H9 (cell line): ENCODE data around the gene CXorf66. TPM values are rescaled to one million over a fixed set of nuclear protein-coding genes. Genes with fewer than 3 reads are reported as not detected.

Experiments
- DNase-seq: peaks from one replicate; pipeline ENCODE4 v3.0.0-alpha.2; 2017
- H2AFZ ChIP-seq: one replicate; pipeline ENCODE4 v1.6.1; 2013; ENCODE audit warnings: mild to moderate bottlenecking, low read length, control low read depth, moderate library complexity
- H2AK5ac ChIP-seq: 2 replicates; pipeline ENCODE4 v1.6.1; 2013; ENCODE audit warnings: low read length, control low read depth, mixed read lengths; ENCODE audit not compliant: insufficient read length
- H2BK120ac ChIP-seq: one replicate; pipeline ENCODE4 v1.6.1; 2013; ENCODE audit warnings: low read depth, mild to moderate bottlenecking, low read length, control low read depth, inconsistent platforms; ENCODE audit not compliant: poor library complexity, severe bottlenecking
- H2BK12ac ChIP-seq: 2 replicates; pipeline ENCODE4 v1.6.1; 2013; ENCODE audit warnings: low read length, control low read depth, mixed read lengths, low read depth; ENCODE audit not compliant: insufficient read length
- H2BK15ac ChIP-seq: 2 replicates; pipeline ENCODE4 v1.6.1; 2013; ENCODE audit warnings: low read depth, low read length, control low read depth
- H2BK20ac ChIP-seq: one replicate; pipeline ENCODE4 v1.6.1; 2013; ENCODE audit warnings: low read depth, mild to moderate bottlenecking, low read length, control low read depth, inconsistent platforms; ENCODE audit not compliant: poor library complexity, severe bottlenecking
- H2BK5ac ChIP-seq: 2 replicates; pipeline ENCODE4 v1.6.1; 2013; ENCODE audit warnings: low read length, control low read depth, mixed read lengths; ENCODE audit not compliant: insufficient read length
- H3K14ac ChIP-seq: 2 replicates; pipeline ENCODE4 v1.6.1; 2013; ENCODE audit warnings: low read length, control low read depth; ENCODE audit not compliant: insufficient read depth
- H3K18ac ChIP-seq: 2 replicates; pipeline ENCODE4 v1.6.1; 2013; ENCODE audit warnings: low read depth, mild to moderate bottlenecking, mixed read lengths, low read length, control low read depth; ENCODE audit not compliant: insufficient read length
- H3K23ac ChIP-seq: 2 replicates; pipeline ENCODE4 v1.6.1; 2013; ENCODE audit warnings: low read length, control low read depth, mixed read lengths, low read depth; ENCODE audit not compliant: insufficient read length
- H3K23me2 ChIP-seq: 2 replicates; pipeline ENCODE4 v1.6.1; 2013; ENCODE audit warnings: low read depth, mild to moderate bottlenecking, mixed read lengths, low read length, control low read depth; ENCODE audit not compliant: insufficient read length, poor library complexity, severe bottlenecking
- H3K27ac ChIP-seq: 2 replicates; pipeline ENCODE4 v1.5.1; 2013; ENCODE audit warnings: low read length, control low read depth, mixed read lengths, low read depth; ENCODE audit not compliant: insufficient read length
- H3K27me3 ChIP-seq: 2 replicates; pipeline ENCODE4 v1.6.1; 2013; ENCODE audit warnings: low read length, control low read depth, inconsistent platforms; ENCODE audit not compliant: insufficient read depth
- H3K4ac ChIP-seq: 2 replicates; pipeline ENCODE4 v1.6.1; 2013; ENCODE audit warnings: low read depth, mild to moderate bottlenecking, control low read depth, inconsistent platforms, low read length, moderate library complexity
- H3K4me1 ChIP-seq: 2 replicates; pipeline ENCODE4 v1.6.1; 2013; ENCODE audit warnings: low read length, control low read depth, inconsistent platforms; ENCODE audit not compliant: insufficient read depth
- H3K4me2 ChIP-seq: 2 replicates; pipeline ENCODE4 v1.6.1; 2013; ENCODE audit warnings: low read length, control low read depth, mixed read lengths; ENCODE audit not compliant: insufficient read length, insufficient read depth
- H3K56ac ChIP-seq: 2 replicates; pipeline ENCODE4 v1.6.1; 2013; ENCODE audit warnings: low read depth, mild to moderate bottlenecking, mixed read lengths, low read length, control low read depth; ENCODE audit not compliant: insufficient read length
- H3K79me1 ChIP-seq: 2 replicates; pipeline ENCODE4 v1.6.1; 2013; ENCODE audit warnings: low read depth, mild to moderate bottlenecking, moderate library complexity, low read length, control low read depth, inconsistent platforms; ENCODE audit not compliant: insufficient read depth, poor library complexity, severe bottlenecking
- H3K79me2 ChIP-seq: 2 replicates; pipeline ENCODE4 v1.6.1; 2013; ENCODE audit warnings: low read length, control low read depth, inconsistent platforms; ENCODE audit not compliant: insufficient read depth
- H3K9ac ChIP-seq: 2 replicates; pipeline ENCODE4 v1.6.1; 2013; ENCODE audit warnings: low read length, control low read depth, mixed read lengths; ENCODE audit not compliant: insufficient read length; ENCODE audit errors: extremely low read depth
- H3K9me3 ChIP-seq: one replicate; pipeline ENCODE4 v1.6.1; 2013; ENCODE audit warnings: low read depth, low read length, inconsistent platforms; ENCODE audit not compliant: control insufficient read depth
- H3T11ph ChIP-seq: one replicate; pipeline ENCODE4 v1.6.1; 2013; ENCODE audit warnings: mild to moderate bottlenecking, low read length, control low read depth, inconsistent platforms
- H4K20me1 ChIP-seq: one replicate; pipeline ENCODE4 v1.6.1; 2013; ENCODE audit not compliant: control insufficient read depth, insufficient read length, insufficient read depth
- H4K5ac ChIP-seq: 2 replicates; pipeline ENCODE4 v1.6.1; 2013; ENCODE audit warnings: low read depth, mild to moderate bottlenecking, mixed read lengths, low read length, control low read depth; ENCODE audit not compliant: insufficient read length
- H4K8ac ChIP-seq: replicated peaks from 2 replicates; pipeline ENCODE4 v1.6.1; 2013; ENCODE audit warnings: low read length, control low read depth, mixed read lengths, low read depth; ENCODE audit not compliant: insufficient read length
- H4K91ac ChIP-seq: 2 replicates; pipeline ENCODE4 v1.6.1; 2013; ENCODE audit warnings: low read depth, mild to moderate bottlenecking, moderate library complexity, mixed read lengths, low read length, control low read depth; ENCODE audit not compliant: insufficient read length
- H3K27ac Mint-ChIP-seq, 3 experiments: 2 replicates in 2 of 3; 3 replicates in 1 of 3; pipeline ENCODE4 v1.8.0; 2020 to 2021; ENCODE audit warnings: mixed read lengths in 3 of 3, mild to moderate bottlenecking in 1 of 3, moderate library complexity in 1 of 3
- H3K27me3 Mint-ChIP-seq: 2 replicates; pipeline ENCODE4 v1.8.0; 2021; ENCODE audit warnings: low read depth, mild to moderate bottlenecking, moderate library complexity, mixed read lengths
- H3K36me3 Mint-ChIP-seq, 3 experiments: 2 replicates in 2 of 3; 3 replicates in 1 of 3; pipeline ENCODE4 v1.8.0; 2020 to 2021; ENCODE audit warnings: low read depth in 3 of 3, mixed read lengths in 3 of 3; ENCODE audit not compliant: insufficient read depth in 1 of 3
- H3K4me1 Mint-ChIP-seq, 2 experiments: 2 replicates each; pipeline ENCODE4 v1.8.0; 2020; ENCODE audit warnings: mixed read lengths in 2 of 2
- H3K4me3 Mint-ChIP-seq, 2 experiments: 2 replicates in 1 of 2; 3 replicates in 1 of 2; pipeline ENCODE4 v1.8.0; 2020 to 2021; ENCODE audit warnings: mild to moderate bottlenecking in 2 of 2, mixed read lengths in 2 of 2, moderate library complexity in 1 of 2
- H3K9me3 Mint-ChIP-seq, 2 experiments: 2 replicates in 1 of 2; 3 replicates in 1 of 2; pipeline ENCODE4 v1.8.0; 2020; ENCODE audit warnings: mild to moderate bottlenecking in 2 of 2, mixed read lengths in 2 of 2, moderate library complexity in 1 of 2
- CTCF ChIP-seq: fragments of 200-600 bp; sonication (generic); conservative IDR thresholded peaks from 3 replicates; pipeline ENCODE4 v1.8.0; 2021; ENCODE audit warnings: antibody characterized with exemption, mild to moderate bottlenecking
- WGBS: extraction: QIAGEN DNeasy Blood & Tissue Kit; methylation state at CpG from one replicate; pipeline ENCODE4 v1.1.7; 2013; ENCODE audit warnings: missing lambda C conversion rate, low lambda C conversion rate, mixed read lengths; ENCODE audit not compliant: insufficient read length; ENCODE audit errors: extremely low coverage; 5-methylcytosine and 5-hydroxymethylcytosine counted together
- total RNA-seq: library from RNA; stranded (reverse); gene quantifications from 2 replicates; pipeline ENCODE4 v1.2.1, GENCODE V29; 2021

CXorf66 gene
- total RNA-seq, 1 experiment from 2014 or later = not detected

- Histone ChIP-seq H3K4ac (no peak overlapping the region), H2BK120ac (no peak overlapping the region), H3K4me1 (peaks cover 8% of the 10 kb centered on the region; the same call in 1 of the 2 replicates), H3K27me3 (no peaks in the 10 kb centered on the region), H4K91ac (no peak overlapping the region), H3K14ac (peak overlapping the region; percentile 75), H2AFZ (no peak overlapping the region), H3K27ac (no peak overlapping the region), H2BK20ac (no peak overlapping the region), H2BK12ac (no peak overlapping the region), H4K8ac (no peak overlapping the region), H2BK5ac (no peak overlapping the region), H3K9ac (peak overlapping the region; percentile 66), H3K4me2 (peak overlapping the region; percentile 93), H2BK15ac (no peak overlapping the region), H3K9me3 (no peaks in the 10 kb centered on the region), H3K23me2 (peaks cover 7% of the 10 kb centered on the region), H3K56ac (no peak overlapping the region), H4K20me1 (no peaks in the 10 kb centered on the region), H3K79me2 (peaks cover 13% of the 10 kb centered on the region; the same call in 1 of the 2 replicates), H3T11ph (no peak overlapping the region), H3K18ac (no peak overlapping the region), H3K23ac (no peak overlapping the region), H4K5ac (no peak overlapping the region), H3K79me1 (no peaks in the 10 kb centered on the region), H2AK5ac (no peak overlapping the region)
- Mint-ChIP-seq H3K9me3 (peaks cover 0 to 45% of the 10 kb centered on the region in 2 experiments; a peak in 3 of 5 replicates), H3K4me1 (peaks cover 27 to 36% of the 10 kb centered on the region in 2 experiments), H3K27ac (peak overlapping the region in 2 of 3 experiments; percentile 91 to 97; a peak in 3 of 7 replicates), H3K27me3 (no peaks in the 10 kb centered on the region), H3K36me3 (peaks cover 0 to 4% (median 0%) of the 10 kb centered on the region in 3 experiments; a peak in 2 of 7 replicates), H3K4me3 (peak overlapping the region; percentile 77 to 95)
- DNase-seq = no peak
- WGBS = no CpG with 5 or more reads among the region's 109 CpGs
- TF ChIP-seq CTCF = no peak
Observed at GRCh38 chrX:139932073-139932900, 33.0 kb downstream of the CXorf66 start.
